IMR-90 (cell line): ENCODE measurements around the gene OSBPL9.

Experiments
- CEBPB ChIP-seq: IDR thresholded peaks from 2 replicates; pipeline ENCODE4 v1.6.1; 2012; ENCODE audit warnings: low read depth, low read length, improper control_type of control experiment
- FOS ChIP-seq: fragments of 150-350 bp; IDR thresholded peaks from 2 replicates; pipeline ENCODE4 v1.6.1; 2016; ENCODE audit warnings: low read depth, low read length
- MXI1 ChIP-seq: IDR thresholded peaks from 2 replicates; pipeline ENCODE4 v1.6.1; 2012; ENCODE audit warnings: low read depth, mild to moderate bottlenecking, low read length, moderate library complexity, borderline replicate concordance
- NFE2L2 ChIP-seq: fragments of 150-350 bp; IDR thresholded peaks from 2 replicates; pipeline ENCODE4 v1.6.1; 2016; ENCODE audit warnings: low read depth, mild to moderate bottlenecking, low read length
- POLR2A ChIP-seq: IDR thresholded peaks from 2 replicates; pipeline ENCODE4 v1.6.1; 2012; ENCODE audit warnings: mild to moderate bottlenecking, low read depth, low read length
- RAD21 ChIP-seq: IDR thresholded peaks from 2 replicates; pipeline ENCODE4 v1.6.1; 2012; ENCODE audit warnings: low read length, improper control_type of control experiment
- RCOR1 ChIP-seq: IDR thresholded peaks from 2 replicates; pipeline ENCODE4 v1.6.1; 2012; ENCODE audit warnings: mild to moderate bottlenecking, low read length, improper control_type of control experiment; ENCODE audit not compliant: insufficient replicate concordance
- TF ChIP-seq, protein P1 (sequence below): conservative IDR thresholded peaks from 2 replicates; pipeline ENCODE4 v1.5.1; 2012; ENCODE audit warnings: mild to moderate bottlenecking, low read depth, low read length, improper control_type of control experiment
- TF ChIP-seq, protein P2 (sequence below): fragments of 150-350 bp; IDR thresholded peaks from 2 replicates; pipeline ENCODE4 v1.6.1; 2017; ENCODE audit warnings: mild to moderate bottlenecking, antibody characterized with exemption, low read length, low read depth

DNA sequence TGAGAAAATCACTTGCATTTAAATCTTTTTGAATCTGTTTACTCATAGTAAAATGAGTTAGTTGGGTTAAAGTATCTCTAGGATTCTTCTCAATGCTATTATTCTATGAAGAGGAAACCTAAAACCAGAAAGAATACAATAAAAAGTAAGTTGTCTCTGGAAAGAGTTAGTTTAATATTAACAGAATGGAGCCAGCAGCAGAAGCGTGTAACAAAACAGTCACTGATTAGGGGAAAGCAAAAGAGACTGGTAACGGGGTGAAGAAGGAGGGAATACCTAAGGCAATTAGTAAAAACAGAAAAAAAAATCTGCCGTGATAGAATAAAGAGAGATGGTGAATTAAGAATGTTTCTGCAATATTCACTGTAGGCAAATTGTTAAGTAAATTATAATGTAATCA lies 201.6 kb downstream of the OSBPL9 start:
- TF ChIP-seq, protein P1, sequence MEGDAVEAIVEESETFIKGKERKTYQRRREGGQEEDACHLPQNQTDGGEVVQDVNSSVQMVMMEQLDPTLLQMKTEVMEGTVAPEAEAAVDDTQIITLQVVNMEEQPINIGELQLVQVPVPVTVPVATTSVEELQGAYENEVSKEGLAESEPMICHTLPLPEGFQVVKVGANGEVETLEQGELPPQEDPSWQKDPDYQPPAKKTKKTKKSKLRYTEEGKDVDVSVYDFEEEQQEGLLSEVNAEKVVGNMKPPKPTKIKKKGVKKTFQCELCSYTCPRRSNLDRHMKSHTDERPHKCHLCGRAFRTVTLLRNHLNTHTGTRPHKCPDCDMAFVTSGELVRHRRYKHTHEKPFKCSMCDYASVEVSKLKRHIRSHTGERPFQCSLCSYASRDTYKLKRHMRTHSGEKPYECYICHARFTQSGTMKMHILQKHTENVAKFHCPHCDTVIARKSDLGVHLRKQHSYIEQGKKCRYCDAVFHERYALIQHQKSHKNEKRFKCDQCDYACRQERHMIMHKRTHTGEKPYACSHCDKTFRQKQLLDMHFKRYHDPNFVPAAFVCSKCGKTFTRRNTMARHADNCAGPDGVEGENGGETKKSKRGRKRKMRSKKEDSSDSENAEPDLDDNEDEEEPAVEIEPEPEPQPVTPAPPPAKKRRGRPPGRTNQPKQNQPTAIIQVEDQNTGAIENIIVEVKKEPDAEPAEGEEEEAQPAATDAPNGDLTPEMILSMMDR = no peak
- TF ChIP-seq POLR2A (no peak), FOS (no peak), CEBPB (no peak), RCOR1 (no peak), MXI1 (no peak), NFE2L2 (no peak), RAD21 (no peak)
- TF ChIP-seq, protein P2, sequence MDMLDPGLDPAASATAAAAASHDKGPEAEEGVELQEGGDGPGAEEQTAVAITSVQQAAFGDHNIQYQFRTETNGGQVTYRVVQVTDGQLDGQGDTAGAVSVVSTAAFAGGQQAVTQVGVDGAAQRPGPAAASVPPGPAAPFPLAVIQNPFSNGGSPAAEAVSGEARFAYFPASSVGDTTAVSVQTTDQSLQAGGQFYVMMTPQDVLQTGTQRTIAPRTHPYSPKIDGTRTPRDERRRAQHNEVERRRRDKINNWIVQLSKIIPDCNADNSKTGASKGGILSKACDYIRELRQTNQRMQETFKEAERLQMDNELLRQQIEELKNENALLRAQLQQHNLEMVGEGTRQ = no peak
